Sciatic nerve (tissue), 2 donors: ENCODE measurements around the gene JAG2. TPM values are rescaled to one million over a fixed set of nuclear protein-coding genes. Genes with fewer than 3 reads are reported as not detected.

Source experiments
- ATAC-seq: fragments of 200-7000 bp; cut with Tn5 transposase; one replicate; pipeline ENCODE4 v1.9.1; 2020; ENCODE audit warnings: mild to moderate bottlenecking, moderate library complexity
- DNase-seq: peaks from one replicate; pipeline ENCODE4 v3.0.0-alpha.2; 2020; ENCODE audit warnings: low spot score
- intact Hi-C: fragments of 100-400 bp; cut with DNase I; formaldehyde crosslinking; loops from one replicate; pipeline ENCODE4 v1.14.2; 2022
- total RNA-seq: library from RNA; stranded (reverse); fragmentation: NEBNext Ultra II Directional; extraction: Animal tissue kit (Norgen Biotek cat#: 25700); gene quantifications from one replicate; pipeline ENCODE4 v1.2.1, GENCODE V29; 2021
- donor health status: DM: no; HTN: no; CAD: no.
- donor health status: DM: no; HTN: no; CAD: no.

JAG2 gene
- total RNA-seq, 1 donor from 2014 or later: 24.9 TPM

- no peak for DNase-seq
- ATAC-seq: no peak
- intact Hi-C loops: no loop called here
Measured at GRCh38 chr14:105156414-105157375, 11.9 kb downstream of the JAG2 start.

- no peak for DNase-seq
- intact Hi-C loops: no loop called here
- no peak for ATAC-seq
Measured at GRCh38 chr14:105155681-105156413, 12.7 kb downstream of the JAG2 start.

- intact Hi-C loops: no loop called here
- ATAC-seq (no peak), DNase-seq (no peak)
Measured at GRCh38 chr14:105155071-105155651, 13.4 kb downstream of the JAG2 start.

GRCh38 chr14:105154476-105154871, 14.1 kb downstream of the JAG2 start:
- intact Hi-C loops: no loop called here
- no peak for ATAC-seq
- no peak for DNase-seq

- intact Hi-C loops: no loop called here
- DNase-seq: no peak
- no peak for ATAC-seq
Measured at GRCh38 chr14:105153739-105154475, 14.7 kb downstream of the JAG2 start.

GRCh38 chr14:105153331-105153731, 15.2 kb downstream of the JAG2 start:
- intact Hi-C loops: no loop called here
- DNase-seq (no peak), ATAC-seq (peak; percentile 64)

GRCh38 chr14:105152794-105153241, 15.8 kb downstream of the JAG2 start:
- DNase-seq (no peak), ATAC-seq (peak; percentile 15)
- intact Hi-C loops: no loop called here

DNA sequence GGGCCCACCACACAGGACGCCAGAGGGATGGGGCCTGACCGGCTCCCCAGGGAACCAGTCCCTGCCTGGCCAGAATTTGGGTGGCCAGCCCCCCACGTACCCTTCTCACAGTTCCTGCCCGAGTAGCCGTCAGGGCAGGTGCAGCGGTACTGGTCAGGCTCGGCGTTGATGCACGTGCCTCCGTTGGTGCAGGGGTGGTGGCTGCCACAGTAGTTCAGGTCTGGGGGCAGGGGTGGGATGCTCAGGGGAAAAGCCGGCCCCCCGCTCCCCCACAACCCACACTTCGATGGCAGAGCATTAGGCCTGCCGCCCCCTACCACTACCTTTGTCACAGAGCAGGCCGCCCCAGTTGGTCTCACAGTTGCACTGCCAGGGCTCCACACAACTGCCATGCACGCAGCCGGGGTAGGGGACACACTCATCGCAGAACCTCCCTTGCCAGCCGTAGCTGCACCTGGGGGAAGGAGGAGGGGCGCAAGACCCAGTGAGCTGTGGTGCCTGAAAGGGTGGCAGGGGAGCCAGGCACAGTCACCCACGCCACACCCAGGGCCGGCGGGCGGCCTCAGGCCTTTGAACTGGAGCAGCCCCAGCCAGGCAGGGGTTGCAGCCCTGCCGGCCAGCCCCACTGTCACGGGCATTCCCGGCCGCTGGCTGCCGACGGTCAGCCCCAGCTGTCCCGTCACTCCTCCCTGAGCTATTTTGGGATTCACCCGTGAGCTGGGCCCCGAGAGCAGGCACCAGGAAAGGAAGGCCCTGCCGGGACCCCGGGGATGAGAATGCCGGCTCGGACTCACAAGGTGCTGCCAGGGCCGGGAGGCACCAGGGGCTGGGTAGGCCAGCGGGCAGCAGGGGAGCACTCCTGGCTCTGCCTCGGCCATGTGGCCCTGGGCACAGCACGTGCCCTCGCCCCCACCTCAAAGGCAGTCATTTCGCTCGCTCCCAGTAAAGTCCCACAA, 16.5 kb downstream of the JAG2 start:
- DNase-seq (no peak), ATAC-seq (no peak)
- intact Hi-C loops: no loop called here

GRCh38 chr14:105151084-105151837, 17.3 kb downstream of the JAG2 start:
- DNase-seq (no peak), ATAC-seq (no peak)
- intact Hi-C loops: no loop called here

DNA sequence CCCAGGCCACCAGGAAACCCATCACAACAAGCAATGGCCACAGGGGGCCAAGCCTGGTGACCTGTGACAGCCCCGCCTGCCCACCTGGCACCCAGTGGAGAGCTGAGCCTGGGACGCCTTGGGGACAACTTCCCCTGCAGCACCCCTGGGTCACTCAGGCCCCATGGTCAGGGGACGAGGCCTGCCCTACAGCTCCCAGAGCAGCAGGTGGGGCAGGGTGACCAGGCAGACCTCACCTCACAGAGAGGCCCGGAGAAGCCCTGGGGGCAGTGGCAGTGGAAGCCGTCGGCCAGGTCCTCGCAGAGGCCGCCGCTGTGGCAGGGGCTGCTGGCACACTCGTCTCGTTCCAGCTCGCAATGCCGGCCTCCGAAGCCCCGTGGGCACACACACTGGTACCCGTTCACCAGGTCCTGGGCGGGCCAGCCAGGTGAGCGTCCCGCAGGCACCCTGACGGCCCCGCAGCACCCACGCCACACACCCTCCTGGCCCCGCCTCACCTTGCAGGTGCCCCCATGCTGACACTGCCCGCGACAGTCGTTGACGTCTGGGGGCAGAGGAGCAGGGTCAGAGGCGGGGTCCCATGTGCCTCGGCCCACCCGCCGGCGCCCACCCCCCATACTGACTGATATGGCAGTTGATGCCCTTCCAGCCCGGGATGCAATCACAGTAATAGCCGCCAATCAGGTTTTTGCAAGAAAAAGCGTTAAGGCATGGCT, 18.1 kb downstream of the JAG2 start:
- no peak for ATAC-seq
- intact Hi-C loops: no loop called here
- DNase-seq: no peak

GRCh38 chr14:105150026-105150367, 18.6 kb downstream of the JAG2 start:
- DNase-seq: no peak
- no peak for ATAC-seq
- intact Hi-C loops: no loop called here

DNA sequence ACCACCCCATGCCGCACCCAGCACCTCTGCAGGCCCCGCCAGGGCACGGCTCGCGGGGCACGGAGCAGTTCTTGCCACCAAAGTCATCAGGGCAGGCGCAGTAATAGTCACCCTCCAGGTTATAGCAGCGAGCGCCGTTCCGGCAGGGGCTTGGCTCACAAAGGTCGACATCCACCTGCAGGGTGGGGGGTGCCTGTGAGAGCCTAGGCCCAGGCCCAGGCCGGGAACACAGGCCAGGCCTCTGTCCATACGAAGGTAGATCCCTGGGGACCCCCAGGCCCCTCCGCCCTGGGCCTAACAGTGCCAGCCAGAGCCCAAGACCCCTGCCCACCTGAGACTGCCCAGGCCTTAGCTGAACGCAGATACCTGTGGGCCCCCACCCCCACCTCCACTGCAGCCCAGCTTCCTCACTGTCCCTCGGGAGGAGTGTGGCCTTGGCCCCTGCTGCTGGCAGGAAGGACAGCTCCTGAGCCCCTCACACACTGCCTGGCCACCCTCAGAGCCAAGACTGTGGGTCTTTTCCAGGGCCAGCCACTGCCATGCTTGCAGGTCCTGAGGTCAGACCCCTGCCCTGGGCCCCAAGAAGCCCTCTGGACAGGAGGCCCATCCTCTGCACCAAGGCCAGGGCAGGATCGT, 19.3 kb downstream of the JAG2 start:
- intact Hi-C loops: no loop called here
- ATAC-seq (no peak), DNase-seq (no peak)

- intact Hi-C loops: no loop called here
- no peak for ATAC-seq
- no peak for DNase-seq
Measured at GRCh38 chr14:105148604-105149145, 19.9 kb downstream of the JAG2 start.

- ATAC-seq (no peak), DNase-seq (no peak)
- intact Hi-C loops: no loop called here
Measured at GRCh38 chr14:105147671-105148603, 20.6 kb downstream of the JAG2 start.

DNA sequence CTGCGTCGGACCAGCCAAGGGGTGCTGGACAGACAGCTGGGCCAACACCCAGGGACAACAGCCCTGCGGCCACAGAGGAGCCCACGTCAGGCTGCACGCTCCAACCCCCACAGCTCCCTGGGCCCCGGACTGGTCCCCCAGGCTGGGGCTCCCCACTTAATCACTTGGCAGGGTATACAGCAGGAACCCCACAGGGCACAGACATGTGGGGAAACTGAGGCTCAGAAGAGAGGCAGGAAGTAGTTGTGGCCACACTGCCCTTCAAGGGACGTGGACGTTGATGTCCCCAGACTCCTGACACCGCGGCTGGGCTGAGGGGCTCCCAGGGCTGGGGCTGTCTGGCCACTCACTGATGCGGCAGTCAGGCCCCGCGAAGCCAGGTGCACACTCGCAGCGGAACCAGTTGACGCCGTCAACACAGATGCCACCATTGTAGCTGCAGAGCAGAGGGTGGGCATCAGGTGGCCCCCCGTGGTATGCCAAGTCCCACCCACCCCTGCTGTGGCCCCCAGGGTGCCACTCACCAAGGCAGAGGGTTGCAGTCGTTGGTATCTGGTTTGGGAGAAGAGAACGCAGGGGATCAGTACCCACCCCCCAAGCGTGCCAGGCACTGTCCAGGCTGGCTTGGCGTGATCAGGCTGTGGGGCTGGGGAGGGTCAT, 21.5 kb downstream of the JAG2 start:
- intact Hi-C loops: no loop called here
- DNase-seq (no peak), ATAC-seq (no peak)
